Thyroid gland (tissue), 4 donors: ENCODE measurements around the gene CHMP2A. TPM values are rescaled to one million over a fixed set of nuclear protein-coding genes. Genes with fewer than 3 reads are reported as not detected.

Experiments used
- DNase-seq, 2 donors: peaks; one replicate each; pipeline ENCODE4 v3.0.0-alpha.2; 2019
- H3K27ac ChIP-seq, 3 donors: fragments of 200-600 bp; sonication (generic); 1 replicate in 2 of 3; 2 replicates in 1 of 3; pipeline ENCODE4 v1.5.1; 2016 to 2019; ENCODE audit warnings: mild to moderate bottlenecking in 1 of 3, moderate library complexity in 1 of 3
- H3K27me3 ChIP-seq: fragments of 200-600 bp; sonication (generic); one replicate; pipeline ENCODE4 v1.5.1; 2019
- H3K36me3 ChIP-seq, 2 donors: fragments of 200-600 bp; sonication (generic); one replicate each; pipeline ENCODE4 v1.5.1; 2016 to 2019
- H3K4me1 ChIP-seq, 2 donors: fragments of 200-600 bp; sonication (generic); one replicate each; pipeline ENCODE4 v1.5.1; 2017 to 2019
- H3K4me3 ChIP-seq, 3 donors: fragments of 200-600 bp; sonication (generic); replicated peaks in 1 of 3; 1 replicate in 2 of 3; 2 replicates in 1 of 3; pipeline ENCODE4 v1.5.1; 2016; ENCODE audit warnings: mild to moderate bottlenecking in 1 of 3
- H3K9me3 ChIP-seq: fragments of 200-600 bp; sonication (generic); one replicate; pipeline ENCODE4 v1.5.1; 2017
- CTCF ChIP-seq, 6 experiments: fragments of 200-600 bp in 3 of 6; fragments of 450-650 bp in 3 of 6; sonication (generic) in 3 of 6; IDR thresholded peaks; one replicate each; pipeline ENCODE4 v1.5.1; 2016 to 2019; ENCODE audit warnings: antibody characterized with exemption in 6 of 6, mild to moderate bottlenecking in 2 of 6, inconsistent platforms in 1 of 6, moderate library complexity in 1 of 6
- POLR2A ChIP-seq, 2 donors: fragments of 450-650 bp; IDR thresholded peaks; one replicate each; pipeline ENCODE4 v1.6.1; 2017; ENCODE audit warnings: antibody characterized with exemption in 2 of 2, mild to moderate bottlenecking in 2 of 2, moderate library complexity in 1 of 2
- WGBS, 2 donors: methylation state at CpG; one replicate each; pipeline ENCODE4 v1.1.5; 2017; 5-methylcytosine and 5-hydroxymethylcytosine counted together
- intact Hi-C: fragments of 100-400 bp; cut with DNase I; formaldehyde crosslinking; loops from one replicate; pipeline ENCODE4 v1.15.1; 2023
- total RNA-seq, 4 donors: library from RNA; depleted of rRNA; stranded (reverse); fragments of >200 nt; gene quantifications; one replicate each; pipeline ENCODE4 v1.2.3, GENCODE V29; 2016

The CHMP2A gene
- total RNA-seq, 4 donors from 2014 or later: 123 to 155 (median 148) TPM

GRCh38 chr19:58519087-58519354 lies 35.9 kb downstream of the CHMP2A start:
- WGBS, 2 donors: 0 to 1% methylated on average over 12 to 14 of the region's 14 CpGs
- H3K9me3 ChIP-seq: no peaks in the 10 kb centered on the region
- DNase-seq: peak; percentile 63 to 67
- peaks cover 14 to 15% of the 10 kb centered on the region in 2 donors for H3K36me3 ChIP-seq
- no peaks in the 10 kb centered on the region for H3K27me3 ChIP-seq
- peak overlapping the region; percentile 56 to 83 (median 67) for H3K4me3 ChIP-seq
- H3K27ac ChIP-seq: peak overlapping the region; percentile 80 to 97 (median 86)
- TF ChIP-seq POLR2A (IDR thresholded peaks at IDR 0.05) (no peak), CTCF (IDR thresholded peaks at IDR 0.05) (peak in 4 of 6 experiments; percentile 3 to 41 (median 38))
- intact Hi-C loops: no loop called here
- peaks cover 24 to 32% of the 10 kb centered on the region in 2 donors for H3K4me1 ChIP-seq

DNA sequence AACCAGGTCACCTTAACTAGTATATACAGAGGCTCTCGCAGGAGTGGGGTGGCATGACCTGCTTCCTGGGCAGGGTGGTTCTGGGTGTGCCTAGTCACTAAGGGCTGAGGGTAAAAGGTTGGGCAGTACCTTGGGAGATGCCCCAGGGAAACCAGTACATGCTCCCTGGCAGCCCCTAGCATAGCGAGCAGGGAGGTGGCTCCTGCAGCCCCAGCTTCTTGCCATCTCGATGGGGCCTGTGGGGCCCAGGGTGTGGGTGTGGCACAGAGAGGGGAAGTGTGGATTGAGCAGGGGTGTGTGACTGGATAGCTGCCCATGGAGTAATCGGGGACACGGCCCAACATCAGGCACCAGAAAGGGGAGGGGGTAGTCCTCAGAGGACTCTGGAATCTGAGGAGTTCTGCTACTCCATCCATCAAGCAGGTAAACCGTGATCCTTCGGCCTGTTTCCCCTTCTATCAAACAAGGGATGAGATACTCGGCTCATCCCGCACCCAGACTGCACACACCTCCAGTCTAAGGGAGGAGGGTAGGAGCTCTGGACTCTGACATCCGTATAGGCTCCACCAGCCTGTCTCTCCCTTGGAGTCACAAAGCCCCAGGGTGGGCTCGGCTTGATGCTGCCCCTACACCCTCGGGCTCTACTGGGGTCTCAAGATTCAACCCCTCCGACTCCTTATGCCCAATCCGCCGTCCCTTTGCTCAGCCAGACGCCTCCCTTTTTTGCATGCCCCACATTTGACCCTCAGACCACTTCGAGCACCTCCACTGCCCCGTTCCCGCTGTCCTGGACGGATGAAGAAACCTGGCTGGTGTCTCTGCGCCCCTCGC lies 36.4 kb downstream of the CHMP2A start:
- intact Hi-C loops: no loop called here
- H3K9me3 ChIP-seq: no peaks in the 10 kb centered on the region
- H3K4me3 ChIP-seq: peak overlapping the region; percentile 56 to 83 (median 67)
- DNase-seq: no peak
- H3K27ac ChIP-seq: peak overlapping the region; percentile 80 to 97 (median 86)
- H3K27me3 ChIP-seq: no peaks in the 10 kb centered on the region
- H3K36me3 ChIP-seq: peaks cover 14 to 15% of the 10 kb centered on the region in 2 donors
- peak in 3 of 6 experiments; percentile 27 to 51 (median 35) for TF ChIP-seq CTCF (IDR thresholded peaks at IDR 0.05)
- TF ChIP-seq POLR2A (IDR thresholded peaks at IDR 0.05): no peak
- peaks cover 28 to 36% of the 10 kb centered on the region in 2 donors for H3K4me1 ChIP-seq
- 12 to 13% methylated on average over 21 to 22 of the region's 22 CpGs for WGBS, 2 donors

- WGBS, 2 donors: 90 to 95% methylated on average over 34 to 60 of the region's 65 CpGs
- Histone ChIP-seq H3K4me3 (no peak overlapping the region), H3K4me1 (peaks cover 30 to 38% of the 10 kb centered on the region in 2 donors), H3K9me3 (no peaks in the 10 kb centered on the region), H3K27ac (no peak overlapping the region), H3K27me3 (no peaks in the 10 kb centered on the region), H3K36me3 (peaks cover 14 to 15% of the 10 kb centered on the region in 2 donors)
- TF ChIP-seq POLR2A (IDR thresholded peaks at IDR 0.05) (no peak), CTCF (IDR thresholded peaks at IDR 0.05) (no peak)
- intact Hi-C loops: no loop called here
- no peak for DNase-seq
Observed at GRCh38 chr19:58516964-58517833, 37.7 kb downstream of the CHMP2A start.

GRCh38 chr19:58516246-58516836 lies 38.6 kb downstream of the CHMP2A start:
- no peak for TF ChIP-seq CTCF (IDR thresholded peaks at IDR 0.05)
- no peak for TF ChIP-seq POLR2A (IDR thresholded peaks at IDR 0.05)
- Histone ChIP-seq H3K27ac (no peak overlapping the region), H3K36me3 (peaks cover 14 to 15% of the 10 kb centered on the region in 2 donors), H3K27me3 (no peaks in the 10 kb centered on the region), H3K4me1 (peaks cover 30 to 38% of the 10 kb centered on the region in 2 donors), H3K9me3 (no peaks in the 10 kb centered on the region), H3K4me3 (no peak overlapping the region)
- 88 to 91% methylated on average over 25 of the region's 25 CpGs for WGBS, 2 donors
- intact Hi-C loops: no loop called here
- no peak for DNase-seq
